Pancreas (tissue), 10 donors: Measurements from ENCODE around the gene SPATC1L. TPM values are rescaled to one million over a fixed set of nuclear protein-coding genes. Genes with fewer than 3 reads are reported as not detected.

Experiments used
- ATAC-seq, 4 donors: fragments of 200-7000 bp; cut with Tn5 transposase; one replicate each; pipeline versions ENCODE4 v1.8.0 to v1.9.1; 2020; ENCODE audit warnings: mild to moderate bottlenecking in 4 of 4, moderate library complexity in 4 of 4
- DNase-seq, 6 donors: peaks; one replicate each; pipeline ENCODE4 v3.0.0-alpha.2; 2020
- FAIRE-seq: peaks from 2 replicates; lab custom pipeline; 2012; peaks lifted over from hg19 to GRCh38; lab: Jason Lieb, UNC
- H3K27ac ChIP-seq, 4 donors: fragments of 200-600 bp; sonication (generic); 1 replicate in 3 of 4; 2 replicates in 1 of 4; pipeline versions ENCODE4 v1.5.0 to v1.8.0; 2020
- H3K27me3 ChIP-seq, 4 donors: fragments of 200-600 bp; one replicate each; pipeline ENCODE4 v1.8.0; 2021
- H3K36me3 ChIP-seq, 3 donors: fragments of 200-600 bp; sonication (generic) in 1 of 3; one replicate each; pipeline versions ENCODE4 v1.5.0 to v1.8.0; 2020 to 2021
- H3K4me1 ChIP-seq, 3 donors: fragments of 200-600 bp; one replicate each; pipeline ENCODE4 v1.8.0; 2021
- H3K4me3 ChIP-seq, 4 donors: fragments of 200-600 bp; sonication (generic) in 2 of 4; one replicate each; pipeline versions ENCODE4 v1.5.0 to v1.8.0; 2020 to 2021
- H3K9me3 ChIP-seq, 4 donors: fragments of 200-600 bp; one replicate each; pipeline ENCODE4 v1.8.0; 2021
- WGBS, 2 donors: extraction: QIAGEN DNeasy Blood & Tissue Kit; methylation state at CpG; one replicate each; pipeline ENCODE4 v1.1.7; 2013; 5-methylcytosine and 5-hydroxymethylcytosine counted together
- intact Hi-C, 3 donors: fragments of 100-400 bp; cut with DNase I; formaldehyde crosslinking; loops; one replicate each; pipeline versions ENCODE4 v1.11.1 to v1.14.2; 2022
- polyA plus RNA-seq, 2 donors: library from polyadenylated mRNA; stranded (reverse); fragments of 200-250 nt; gene quantifications; one replicate each; pipeline ENCODE4 v1.2.3, GENCODE V29; 2013
- total RNA-seq, 6 donors: library from RNA; stranded (reverse); fragmentation: NEBNext Ultra II Directional in 4 of 6; extraction: Animal tissue kit (Norgen Biotek cat#: 25700) in 4 of 6; gene quantifications; one replicate each; pipeline versions ENCODE4 v1.2.1 to v1.2.4, GENCODE V29; 2021 to 2023
- TF ChIP-seq, protein P1 (sequence below), 4 donors: fragments of 200-600 bp; sonication (generic) in 3 of 4; IDR thresholded peaks; one replicate each; pipeline versions ENCODE4 v1.5.0 to v1.8.0; 2021; ENCODE audit warnings: antibody characterized with exemption in 4 of 4
- donor health status: healthy with polysubstance abuse.
- donor health status: DM: no; HTN: no; CAD: no; lungs with moderate emphysema.
- donor health status: DM: no; HTN: no; CAD: no.
- donor health status: control.
- donor health status: control.
- donor health status: Bipolar disorder and iron deficiency.
- donor health status: DM: yes; HTN: yes; CAD: no.
- donor health status: DM: no; HTN: no; CAD: no.
- donor health status: DM: no; HTN: no; CAD: no.
- donor health status: DM: yes; HTN: yes; CAD: no.

Gene SPATC1L
- total and polyA plus RNA-seq, 8 donors: 3.1 to 26.9 (median 6.5) TPM

GRCh38 chr21:46215436-46216131 lies 31.3 kb upstream of the SPATC1L start:
- no peak for ATAC-seq

GRCh38 chr21:46214478-46215340 lies 30.4 kb upstream of the SPATC1L start:
- WGBS, 2 donors: 94 to 95% methylated on average over 26 to 27 of the region's 27 CpGs
- Histone ChIP-seq H3K36me3 (no peaks in the 10 kb centered on the region), H3K4me3 (no peak overlapping the region), H3K27me3 (no peaks in the 10 kb centered on the region), H3K9me3 (no peaks in the 10 kb centered on the region), H3K27ac (no peak overlapping the region), H3K4me1 (no peaks in the 10 kb centered on the region)
- intact Hi-C loops: no loop called here
- TF ChIP-seq, protein P1, sequence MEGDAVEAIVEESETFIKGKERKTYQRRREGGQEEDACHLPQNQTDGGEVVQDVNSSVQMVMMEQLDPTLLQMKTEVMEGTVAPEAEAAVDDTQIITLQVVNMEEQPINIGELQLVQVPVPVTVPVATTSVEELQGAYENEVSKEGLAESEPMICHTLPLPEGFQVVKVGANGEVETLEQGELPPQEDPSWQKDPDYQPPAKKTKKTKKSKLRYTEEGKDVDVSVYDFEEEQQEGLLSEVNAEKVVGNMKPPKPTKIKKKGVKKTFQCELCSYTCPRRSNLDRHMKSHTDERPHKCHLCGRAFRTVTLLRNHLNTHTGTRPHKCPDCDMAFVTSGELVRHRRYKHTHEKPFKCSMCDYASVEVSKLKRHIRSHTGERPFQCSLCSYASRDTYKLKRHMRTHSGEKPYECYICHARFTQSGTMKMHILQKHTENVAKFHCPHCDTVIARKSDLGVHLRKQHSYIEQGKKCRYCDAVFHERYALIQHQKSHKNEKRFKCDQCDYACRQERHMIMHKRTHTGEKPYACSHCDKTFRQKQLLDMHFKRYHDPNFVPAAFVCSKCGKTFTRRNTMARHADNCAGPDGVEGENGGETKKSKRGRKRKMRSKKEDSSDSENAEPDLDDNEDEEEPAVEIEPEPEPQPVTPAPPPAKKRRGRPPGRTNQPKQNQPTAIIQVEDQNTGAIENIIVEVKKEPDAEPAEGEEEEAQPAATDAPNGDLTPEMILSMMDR (IDR thresholded peaks at IDR 0.05): no peak
- DNase-seq (peak in 2 of 6 donors; percentile 46 to 55), ATAC-seq (no peak), FAIRE-seq (no peak)

More at GRCh38 chr21:46215436-46216131, 31.3 kb upstream of the SPATC1L start:
- FAIRE-seq (no peak), DNase-seq (peak in 2 of 6 donors; percentile 49 to 55)
- H3K27me3 ChIP-seq: no peaks in the 10 kb centered on the region
- WGBS, 2 donors: 91 to 95% methylated on average over 20 of the region's 20 CpGs
- no peak overlapping the region for H3K27ac ChIP-seq
- no peak overlapping the region for H3K4me3 ChIP-seq
- H3K36me3 ChIP-seq: no peaks in the 10 kb centered on the region
- TF ChIP-seq, protein P1 (IDR thresholded peaks at IDR 0.05): no peak
- H3K4me1 ChIP-seq: no peaks in the 10 kb centered on the region
- intact Hi-C loops: no loop called here
- no peaks in the 10 kb centered on the region for H3K9me3 ChIP-seq

DNA sequence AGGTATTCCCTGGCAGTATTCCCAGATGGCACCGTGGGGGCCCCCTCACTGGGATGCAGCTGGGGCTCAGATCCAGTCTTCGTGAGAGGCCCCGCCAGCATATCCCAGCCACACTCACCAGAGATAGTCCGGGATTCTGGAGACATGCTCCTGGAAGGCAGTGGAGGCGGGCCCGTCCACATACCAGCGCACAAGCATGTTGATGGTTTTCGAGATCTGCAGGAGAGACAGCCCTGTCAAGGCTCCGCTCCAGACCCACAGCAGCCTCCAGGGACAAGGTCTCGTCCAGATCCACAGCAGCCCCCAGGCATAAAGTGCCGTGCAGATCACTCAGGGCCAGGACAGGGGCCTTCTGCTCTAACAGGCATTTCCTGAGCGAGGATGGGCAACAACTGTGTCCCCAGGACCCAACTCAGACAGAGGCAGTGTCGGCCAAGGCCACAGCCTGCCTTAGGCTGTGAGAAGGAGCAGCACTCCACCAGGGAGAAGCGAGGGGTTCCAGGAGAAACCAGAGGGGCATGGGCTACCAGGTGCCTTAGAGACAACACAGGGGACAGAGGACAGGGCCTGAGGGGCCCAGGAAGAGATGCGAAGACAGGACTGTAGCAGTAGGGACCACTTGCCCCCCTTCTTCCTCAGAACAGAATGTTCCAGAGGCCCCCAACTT lies 29.5 kb upstream of the SPATC1L start:
- DNase-seq: no peak

GRCh38 chr21:46212721-46213484 lies 28.6 kb upstream of the SPATC1L start:
- DNase-seq: peak in 1 of 6 donors; percentile 50
- H3K4me1 ChIP-seq: no peaks in the 10 kb centered on the region
- no peak for ATAC-seq
- H3K4me3 ChIP-seq: no peak overlapping the region
- 95 to 96% methylated on average over 16 to 18 of the region's 18 CpGs for WGBS, 2 donors
- no peak for FAIRE-seq
- no peaks in the 10 kb centered on the region for H3K36me3 ChIP-seq
- no peaks in the 10 kb centered on the region for H3K9me3 ChIP-seq
- no peak overlapping the region for H3K27ac ChIP-seq
- intact Hi-C loops: no loop called here
- no peaks in the 10 kb centered on the region for H3K27me3 ChIP-seq
- TF ChIP-seq, protein P1 (IDR thresholded peaks at IDR 0.05): no peak

More for the DNA sequence above, 29.5 kb upstream of the SPATC1L start:
- TF ChIP-seq, protein P1 (IDR thresholded peaks at IDR 0.05): no peak
- Histone ChIP-seq H3K27ac (no peak overlapping the region), H3K27me3 (no peaks in the 10 kb centered on the region), H3K9me3 (no peaks in the 10 kb centered on the region), H3K36me3 (no peaks in the 10 kb centered on the region), H3K4me3 (no peak overlapping the region), H3K4me1 (no peaks in the 10 kb centered on the region)
- WGBS, 2 donors: 92 to 93% methylated on average over 15 of the region's 15 CpGs
- intact Hi-C loops: no loop called here
- FAIRE-seq (no peak), ATAC-seq (no peak)
